BE2C (cell line): Measurements from ENCODE around the gene DAB2IP.

Experiments used
- DNase-seq: peaks from one replicate; pipeline ENCODE4 v3.0.0-alpha.2; 2020
- H3K27me3 ChIP-seq: fragments of 250-450 bp; sonication (Bioruptor Pico); 2 replicates; pipeline ENCODE4 v1.5.1; 2020; ENCODE audit warnings: mild to moderate bottlenecking
- H3K36me3 ChIP-seq: fragments of 250-450 bp; sonication (Bioruptor Pico); 2 replicates; pipeline ENCODE4 v1.5.1; 2020; ENCODE audit warnings: mild to moderate bottlenecking
- H3K4me1 ChIP-seq: fragments of 250-450 bp; sonication (Bioruptor Pico); 2 replicates; pipeline ENCODE4 v1.5.1; 2020
- H3K4me3 ChIP-seq: 2 replicates; pipeline ENCODE4 v1.5.1; 2011; ENCODE audit warnings: low read depth, low read length
- H3K9me3 ChIP-seq: fragments of 250-450 bp; sonication (Bioruptor Pico); 2 replicates; pipeline ENCODE4 v1.5.1; 2020
- TF ChIP-seq, protein P1 (sequence below): IDR thresholded peaks from 2 replicates; pipeline ENCODE4 v1.5.1; 2012; ENCODE audit warnings: mild to moderate bottlenecking, low read depth, low read length

Gene DAB2IP

DNA sequence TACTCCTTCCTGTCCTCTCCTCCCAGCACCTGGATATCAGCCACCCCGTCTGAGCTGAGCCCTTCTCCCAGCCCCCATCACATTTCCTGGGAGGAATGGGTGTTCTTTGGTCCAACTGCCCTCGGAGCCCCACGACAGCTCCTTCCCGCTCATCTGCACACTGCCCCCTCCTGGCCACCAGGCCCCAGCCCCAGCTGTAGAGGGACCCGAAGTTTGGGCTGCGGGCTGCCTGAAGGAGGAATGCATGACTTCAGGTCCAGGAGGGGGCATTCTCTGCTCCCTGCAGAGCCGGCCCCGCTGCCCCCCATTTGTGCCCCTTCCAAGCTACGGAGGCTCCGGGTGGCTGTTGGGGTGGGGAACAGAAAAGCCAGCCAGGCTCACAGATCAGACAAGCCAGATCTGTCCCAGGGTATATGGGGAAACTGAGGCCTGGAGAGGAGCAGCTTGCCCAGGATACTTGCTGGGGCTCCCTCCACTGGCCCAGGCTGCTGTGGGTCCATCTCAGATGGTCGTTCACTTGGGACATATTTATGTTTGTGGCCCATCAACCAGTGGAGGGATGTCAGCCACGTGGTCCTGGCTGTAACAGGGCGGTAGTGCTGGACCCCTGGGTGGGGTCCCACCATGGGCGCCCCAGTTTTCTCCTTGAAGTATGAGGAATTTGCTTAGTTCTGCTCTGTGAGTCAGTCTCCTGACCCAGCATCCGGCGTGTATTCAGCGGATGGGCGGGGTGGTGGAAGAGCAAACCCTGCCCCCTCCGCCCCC lies 33.1 kb downstream of the DAB2IP start:
- H3K36me3 ChIP-seq = no peaks in the 10 kb centered on the region; the same call in 1 of the 2 replicates
- DNase-seq = peak; percentile 72
- no peaks in the 10 kb centered on the region for H3K9me3 ChIP-seq
- H3K4me1 ChIP-seq = no peaks in the 10 kb centered on the region; the same call in 1 of the 2 replicates
- TF ChIP-seq, protein P1, sequence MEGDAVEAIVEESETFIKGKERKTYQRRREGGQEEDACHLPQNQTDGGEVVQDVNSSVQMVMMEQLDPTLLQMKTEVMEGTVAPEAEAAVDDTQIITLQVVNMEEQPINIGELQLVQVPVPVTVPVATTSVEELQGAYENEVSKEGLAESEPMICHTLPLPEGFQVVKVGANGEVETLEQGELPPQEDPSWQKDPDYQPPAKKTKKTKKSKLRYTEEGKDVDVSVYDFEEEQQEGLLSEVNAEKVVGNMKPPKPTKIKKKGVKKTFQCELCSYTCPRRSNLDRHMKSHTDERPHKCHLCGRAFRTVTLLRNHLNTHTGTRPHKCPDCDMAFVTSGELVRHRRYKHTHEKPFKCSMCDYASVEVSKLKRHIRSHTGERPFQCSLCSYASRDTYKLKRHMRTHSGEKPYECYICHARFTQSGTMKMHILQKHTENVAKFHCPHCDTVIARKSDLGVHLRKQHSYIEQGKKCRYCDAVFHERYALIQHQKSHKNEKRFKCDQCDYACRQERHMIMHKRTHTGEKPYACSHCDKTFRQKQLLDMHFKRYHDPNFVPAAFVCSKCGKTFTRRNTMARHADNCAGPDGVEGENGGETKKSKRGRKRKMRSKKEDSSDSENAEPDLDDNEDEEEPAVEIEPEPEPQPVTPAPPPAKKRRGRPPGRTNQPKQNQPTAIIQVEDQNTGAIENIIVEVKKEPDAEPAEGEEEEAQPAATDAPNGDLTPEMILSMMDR = peak; percentile 68
- H3K27me3 ChIP-seq = no peaks in the 10 kb centered on the region
- H3K4me3 ChIP-seq = no peak overlapping the region

DNA sequence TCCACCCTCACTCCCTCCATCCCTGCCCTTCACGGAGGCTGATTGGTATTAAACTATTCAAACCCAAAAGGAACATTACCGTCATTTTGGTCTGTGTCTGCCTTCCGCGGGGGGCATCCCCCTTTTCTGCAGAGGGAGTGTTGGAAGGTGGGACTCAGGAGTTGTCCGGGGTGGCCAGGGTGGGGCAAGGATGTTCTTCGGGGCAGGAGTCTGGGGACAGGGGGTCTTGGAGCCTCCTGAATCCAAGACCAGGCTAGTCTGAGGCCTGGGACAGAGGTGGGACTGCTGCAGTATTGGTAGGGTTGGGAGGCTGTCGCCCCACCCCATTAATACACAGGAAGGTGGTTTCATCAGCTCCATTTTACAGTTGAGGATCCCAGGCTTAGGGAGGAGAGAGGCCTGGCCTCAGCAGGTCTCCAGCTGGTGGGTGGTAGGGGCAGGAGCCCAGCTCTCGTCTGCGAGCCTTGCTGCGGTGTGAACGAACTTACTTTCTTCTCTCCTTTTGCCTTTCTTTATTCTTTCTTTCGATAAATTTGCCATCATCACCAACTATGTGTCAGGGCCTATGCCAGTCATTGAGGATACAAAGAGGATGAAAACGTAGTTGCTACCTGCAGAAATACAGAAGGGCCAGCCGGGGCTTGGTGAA lies 33.8 kb downstream of the DAB2IP start:
- Histone ChIP-seq H3K27me3 (no peaks in the 10 kb centered on the region), H3K9me3 (no peaks in the 10 kb centered on the region), H3K36me3 (no peaks in the 10 kb centered on the region; the same call in 1 of the 2 replicates), H3K4me1 (no peaks in the 10 kb centered on the region; the same call in 1 of the 2 replicates), H3K4me3 (no peak overlapping the region)
- DNase-seq = no peak
- TF ChIP-seq, protein P1 = no peak

DNA sequence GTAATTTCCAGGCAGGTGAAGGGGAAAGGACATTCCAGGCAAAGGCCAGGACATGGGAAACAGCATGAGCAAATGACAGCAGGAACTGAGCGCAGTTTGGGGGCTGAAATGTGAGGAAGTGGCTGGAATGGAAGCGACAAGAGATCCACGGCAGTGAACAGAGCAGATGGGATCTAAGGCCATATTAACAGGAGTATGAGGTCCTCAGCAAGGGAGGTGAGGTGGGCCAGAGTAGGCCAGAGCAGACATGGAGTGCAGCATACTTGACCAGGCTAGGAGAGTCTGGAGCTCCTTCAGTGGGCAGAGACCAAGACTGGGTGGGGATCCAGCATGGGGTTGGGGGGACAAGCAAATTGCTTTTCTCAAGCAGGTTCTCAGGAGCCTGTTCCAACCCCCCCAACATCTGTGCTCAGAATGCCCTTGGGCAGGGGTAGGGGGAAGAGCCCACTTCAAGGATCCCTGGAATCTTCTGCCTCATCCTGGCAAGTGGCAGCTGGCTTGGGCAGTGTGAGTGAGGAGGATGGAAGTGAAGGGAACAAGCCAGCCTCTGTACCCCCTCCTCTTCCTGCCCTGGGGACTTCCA lies 34.5 kb downstream of the DAB2IP start:
- no peak for DNase-seq
- TF ChIP-seq, protein P1 = no peak
- no peaks in the 10 kb centered on the region for H3K27me3 ChIP-seq
- no peaks in the 10 kb centered on the region; the same call in 1 of the 2 replicates for H3K4me1 ChIP-seq
- no peaks in the 10 kb centered on the region for H3K9me3 ChIP-seq
- H3K4me3 ChIP-seq = no peak overlapping the region
- no peaks in the 10 kb centered on the region; the same call in 1 of the 2 replicates for H3K36me3 ChIP-seq

DNA sequence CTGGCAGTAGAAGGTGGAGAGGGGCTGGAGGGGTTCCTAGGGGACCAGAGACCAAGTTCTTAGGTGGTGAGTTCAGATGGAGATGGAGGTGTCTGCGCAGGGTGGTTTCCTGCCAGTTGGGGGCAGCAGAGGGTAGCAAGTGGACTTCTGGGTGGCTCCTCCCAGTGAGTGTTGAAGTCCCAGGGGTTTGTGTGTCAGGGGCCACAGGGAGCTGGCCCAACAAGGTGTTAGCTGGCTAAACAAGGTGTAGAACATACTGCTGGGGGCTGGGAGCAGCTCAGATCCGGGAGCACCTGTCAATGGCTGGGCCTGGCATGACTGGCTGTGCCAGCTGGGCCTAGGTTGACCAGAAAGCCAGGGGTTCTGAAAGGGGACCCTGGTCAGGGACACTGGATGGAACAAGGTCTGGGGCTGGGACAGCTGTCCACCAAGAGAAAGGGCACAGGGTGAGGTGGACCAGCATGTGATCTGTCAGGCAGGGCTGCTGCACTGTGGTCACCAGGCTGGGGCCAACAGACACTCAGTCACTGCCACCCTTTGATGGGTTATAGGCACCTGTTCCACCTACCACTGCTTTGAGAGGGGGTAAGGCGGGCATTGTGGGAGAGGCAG lies 35.6 kb downstream of the DAB2IP start:
- no peak overlapping the region for H3K4me3 ChIP-seq
- H3K9me3 ChIP-seq = no peaks in the 10 kb centered on the region
- H3K36me3 ChIP-seq = no peaks in the 10 kb centered on the region
- H3K27me3 ChIP-seq = no peaks in the 10 kb centered on the region
- TF ChIP-seq, protein P1 = peak; percentile 98
- H3K4me1 ChIP-seq = no peaks in the 10 kb centered on the region; the same call in 1 of the 2 replicates
- peak; percentile 87 for DNase-seq

DNA sequence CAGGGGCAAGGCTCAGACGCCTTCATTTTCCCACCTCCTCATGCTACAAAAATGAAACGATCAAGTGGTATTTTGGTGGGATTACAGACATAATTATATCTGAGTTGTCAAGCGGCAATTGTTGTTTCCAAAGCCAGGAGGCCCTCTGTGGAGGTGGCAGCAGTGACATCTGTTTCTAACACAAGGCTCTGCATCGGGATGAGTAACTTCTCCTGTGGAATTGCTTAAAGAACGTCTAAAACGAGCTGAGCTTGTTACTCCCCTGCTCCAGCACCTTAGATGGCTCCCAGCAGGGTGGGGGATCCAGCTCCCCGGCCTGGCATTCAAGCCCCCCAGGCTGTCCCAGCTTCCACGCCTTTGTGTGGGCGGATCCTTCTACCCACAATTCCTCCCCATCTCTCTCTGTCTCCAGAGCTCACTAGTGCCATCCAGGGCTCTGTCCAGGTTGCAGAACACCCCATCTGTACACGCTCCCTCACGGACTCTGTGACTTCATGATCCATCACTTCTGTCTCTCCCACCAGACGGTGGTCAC lies 36.8 kb downstream of the DAB2IP start:
- no peak for DNase-seq
- Histone ChIP-seq H3K36me3 (no peaks in the 10 kb centered on the region), H3K4me3 (no peak overlapping the region), H3K4me1 (no peaks in the 10 kb centered on the region; the same call in 1 of the 2 replicates), H3K27me3 (no peaks in the 10 kb centered on the region), H3K9me3 (no peaks in the 10 kb centered on the region)
- TF ChIP-seq, protein P1 = no peak
